ENCODE measurements around the gene BCAS3.
A peak's percentile ranks its signal among the peaks of the same experiment; 100 is the strongest.

The BCAS3 gene

DNA sequence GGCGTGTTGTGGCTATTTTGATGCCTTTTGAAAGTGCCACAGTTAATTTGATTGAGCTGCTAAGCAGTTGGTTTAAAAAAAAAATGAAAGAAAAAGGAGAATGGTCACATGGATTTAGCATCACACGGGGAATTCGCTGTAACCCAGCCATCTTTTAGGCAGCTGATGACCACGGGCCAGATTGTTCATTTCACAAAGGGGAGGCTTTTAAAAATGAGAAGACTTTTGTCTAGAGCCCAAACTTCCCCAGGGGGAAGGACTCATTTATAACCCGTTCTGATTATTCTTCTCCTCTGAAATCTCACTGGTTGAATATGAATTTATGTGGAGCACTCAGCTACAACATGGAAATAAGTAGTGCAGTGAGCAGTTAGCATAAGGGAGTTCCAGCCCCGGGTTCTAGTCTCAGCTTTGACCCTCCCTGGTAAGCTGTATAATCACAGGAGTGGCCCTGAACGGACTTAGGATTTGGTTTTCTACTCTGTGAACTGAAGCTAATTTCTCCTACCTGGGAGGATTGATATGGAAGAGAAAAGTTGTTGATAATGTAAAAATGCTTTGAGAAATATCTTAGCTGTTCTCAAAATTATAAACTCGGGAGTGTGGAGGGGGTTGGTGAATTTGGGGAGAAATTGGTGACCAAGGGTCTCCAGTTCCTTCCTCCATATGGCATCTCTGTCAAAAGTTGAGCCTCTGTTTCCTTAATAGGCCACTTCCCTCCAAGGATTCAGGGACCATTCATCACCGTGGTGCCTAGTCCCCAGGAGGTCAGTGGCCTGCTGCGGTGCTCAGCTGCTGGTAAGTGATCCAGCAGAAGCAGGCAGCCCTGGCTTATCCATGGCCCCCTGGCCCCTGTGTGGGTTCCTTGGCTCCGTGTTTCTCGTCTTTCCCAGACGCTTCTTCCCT, 645.6 kb downstream of the BCAS3 start:
- TF ChIP-seq, protein P1, sequence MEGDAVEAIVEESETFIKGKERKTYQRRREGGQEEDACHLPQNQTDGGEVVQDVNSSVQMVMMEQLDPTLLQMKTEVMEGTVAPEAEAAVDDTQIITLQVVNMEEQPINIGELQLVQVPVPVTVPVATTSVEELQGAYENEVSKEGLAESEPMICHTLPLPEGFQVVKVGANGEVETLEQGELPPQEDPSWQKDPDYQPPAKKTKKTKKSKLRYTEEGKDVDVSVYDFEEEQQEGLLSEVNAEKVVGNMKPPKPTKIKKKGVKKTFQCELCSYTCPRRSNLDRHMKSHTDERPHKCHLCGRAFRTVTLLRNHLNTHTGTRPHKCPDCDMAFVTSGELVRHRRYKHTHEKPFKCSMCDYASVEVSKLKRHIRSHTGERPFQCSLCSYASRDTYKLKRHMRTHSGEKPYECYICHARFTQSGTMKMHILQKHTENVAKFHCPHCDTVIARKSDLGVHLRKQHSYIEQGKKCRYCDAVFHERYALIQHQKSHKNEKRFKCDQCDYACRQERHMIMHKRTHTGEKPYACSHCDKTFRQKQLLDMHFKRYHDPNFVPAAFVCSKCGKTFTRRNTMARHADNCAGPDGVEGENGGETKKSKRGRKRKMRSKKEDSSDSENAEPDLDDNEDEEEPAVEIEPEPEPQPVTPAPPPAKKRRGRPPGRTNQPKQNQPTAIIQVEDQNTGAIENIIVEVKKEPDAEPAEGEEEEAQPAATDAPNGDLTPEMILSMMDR (IDR thresholded peaks at IDR 0.05; ENCODE audit: low read depth, low read length): no peak
- Histone ChIP-seq H3K4me1 (peaks cover 21% of the 10 kb centered on the region), H3K4me3 (ENCODE audit: low read depth, low read length) (no peak overlapping the region), H3K9me3 (no peaks in the 10 kb centered on the region), H3K27me3 (no peaks in the 10 kb centered on the region), H3K36me3 (no peaks in the 10 kb centered on the region)
- no peak for DNase-seq

DNA sequence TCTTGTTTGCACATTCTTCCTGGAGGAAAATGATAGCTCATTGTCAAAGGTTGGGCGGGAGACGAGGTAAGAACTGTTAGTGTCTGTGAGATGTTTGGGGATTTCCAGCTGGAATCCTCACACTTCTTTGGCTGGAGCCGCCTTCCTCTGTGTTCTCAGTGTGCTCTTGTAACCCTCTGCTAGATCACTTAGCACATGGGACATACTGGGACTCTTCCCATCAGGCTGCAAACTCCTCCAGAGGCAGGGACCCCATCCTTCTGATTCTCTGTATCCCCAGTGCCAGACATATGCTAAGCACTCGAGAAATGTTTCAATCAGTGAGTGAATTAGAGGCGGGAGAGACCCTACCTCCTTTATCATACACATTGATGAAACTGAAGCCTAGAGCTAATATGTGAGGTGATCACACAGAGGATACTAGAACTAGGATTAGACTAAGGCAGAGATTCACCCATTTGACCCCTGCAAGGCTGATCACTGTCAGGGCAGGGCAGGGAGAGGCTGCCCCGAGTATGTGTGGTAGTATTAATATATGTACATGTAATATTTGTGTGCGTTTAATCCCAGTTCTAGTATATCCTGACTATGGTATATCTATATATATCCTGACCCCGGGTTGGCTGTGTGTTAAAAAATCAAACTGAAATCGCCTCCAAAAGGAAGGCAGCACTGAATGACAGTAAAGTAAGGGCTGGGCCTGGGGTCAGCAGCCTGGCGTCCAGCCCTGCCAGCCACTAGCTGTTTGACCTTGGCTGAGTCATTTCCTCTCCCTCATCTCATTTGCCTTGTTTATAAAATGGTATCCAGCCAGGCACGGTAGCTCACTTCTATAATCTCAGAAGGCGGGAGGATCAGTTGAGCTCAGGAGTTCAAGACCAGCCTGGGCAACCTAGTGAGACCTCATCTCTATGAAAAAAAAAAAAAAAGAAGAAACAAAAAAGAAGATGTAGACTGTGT, 646.5 kb downstream of the BCAS3 start:
- Histone ChIP-seq H3K27me3 (no peaks in the 10 kb centered on the region), H3K4me1 (peaks cover 21% of the 10 kb centered on the region), H3K4me3 (ENCODE audit: low read depth, low read length) (no peak overlapping the region), H3K36me3 (no peaks in the 10 kb centered on the region), H3K9me3 (no peaks in the 10 kb centered on the region)
- TF ChIP-seq, protein P1 (IDR thresholded peaks at IDR 0.05; ENCODE audit: low read depth, low read length): no peak
- DNase-seq: no peak

DNA sequence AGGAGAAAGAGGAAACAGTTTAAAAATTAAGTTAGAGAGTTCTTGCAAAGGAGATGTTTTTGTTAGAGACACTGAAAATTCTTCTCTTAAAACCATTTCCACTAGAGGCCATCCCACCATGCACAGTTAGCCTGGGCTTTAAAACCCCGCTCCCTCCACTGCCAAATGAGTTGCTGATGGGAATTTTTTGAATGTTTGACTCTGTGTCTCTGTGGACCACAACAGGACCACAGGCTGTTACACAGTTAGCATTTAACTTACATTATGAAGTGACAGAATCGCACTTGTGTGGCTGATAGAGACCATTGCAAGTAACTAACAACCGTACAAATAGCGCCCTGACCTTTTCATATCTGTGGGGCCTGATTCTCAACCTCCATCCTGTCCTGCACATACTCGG, 647.3 kb downstream of the BCAS3 start:
- Histone ChIP-seq H3K4me3 (ENCODE audit: low read depth, low read length) (peak overlapping the region; percentile 2; the same call in 1 of the 2 replicates), H3K4me1 (peaks cover 21% of the 10 kb centered on the region), H3K36me3 (no peaks in the 10 kb centered on the region), H3K27me3 (no peaks in the 10 kb centered on the region), H3K9me3 (no peaks in the 10 kb centered on the region)
- no peak for DNase-seq
- TF ChIP-seq, protein P1 (IDR thresholded peaks at IDR 0.05; ENCODE audit: low read depth, low read length): no peak

DNA sequence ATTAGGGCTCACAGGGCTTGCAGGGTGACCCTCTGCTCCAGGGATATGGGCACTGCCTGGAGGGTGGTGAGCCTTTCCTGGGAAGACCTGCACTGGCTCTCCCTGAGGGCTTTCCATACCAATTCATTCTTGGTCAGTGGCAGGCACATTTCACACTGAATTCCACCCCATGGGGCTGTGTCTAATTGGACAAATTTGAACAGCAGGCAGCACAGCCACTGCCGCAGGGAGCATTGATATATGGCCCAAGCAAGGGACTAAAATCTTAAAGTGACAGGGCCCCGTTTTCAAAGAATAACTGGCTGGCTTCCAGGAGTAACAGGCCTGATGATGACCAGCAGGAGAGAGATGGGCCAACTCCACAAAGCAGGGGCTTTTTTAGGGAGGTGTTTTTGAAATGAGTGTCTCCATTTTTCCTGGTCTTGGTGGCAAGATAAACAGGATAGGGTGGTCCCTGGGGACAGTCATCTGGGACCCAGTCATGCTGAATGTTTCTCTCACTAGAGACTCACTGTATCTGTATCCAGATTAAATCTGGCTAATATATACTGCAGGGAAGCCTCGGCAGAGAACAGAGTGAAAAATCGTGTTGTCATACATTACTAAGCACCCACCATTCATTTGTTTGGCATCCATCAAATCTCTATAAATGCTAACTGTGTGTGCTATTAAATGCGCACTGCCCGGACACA, 647.9 kb downstream of the BCAS3 start:
- H3K36me3 ChIP-seq: no peaks in the 10 kb centered on the region
- TF ChIP-seq, protein P1 (IDR thresholded peaks at IDR 0.05; ENCODE audit: low read depth, low read length): no peak
- H3K27me3 ChIP-seq: no peaks in the 10 kb centered on the region
- peak; percentile 91 for DNase-seq
- peak overlapping the region; percentile 2; the same call in 1 of the 2 replicates for H3K4me3 ChIP-seq (ENCODE audit: low read depth, low read length)
- H3K4me1 ChIP-seq: peaks cover 21% of the 10 kb centered on the region
- H3K9me3 ChIP-seq: no peaks in the 10 kb centered on the region

DNA sequence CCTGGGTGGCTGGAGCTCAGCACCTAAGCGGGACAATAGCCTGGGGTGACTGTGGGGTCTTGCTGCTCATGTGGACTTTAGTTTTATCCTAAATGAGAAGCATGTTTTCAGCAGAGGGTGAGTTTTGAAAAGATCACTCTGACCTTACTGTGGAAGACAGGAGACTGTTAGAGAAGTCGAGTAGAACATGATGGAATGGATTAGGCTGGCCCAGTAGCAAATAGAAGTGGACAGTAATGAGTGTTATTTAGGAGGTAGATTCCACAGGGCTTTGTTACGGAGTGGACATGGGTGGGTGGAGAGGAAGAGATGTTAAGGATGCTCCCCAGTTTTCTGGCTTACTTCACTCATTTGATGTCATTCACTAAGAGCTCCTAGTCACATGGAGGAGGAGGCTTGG, 648.7 kb downstream of the BCAS3 start:
- H3K36me3 ChIP-seq: no peaks in the 10 kb centered on the region
- peaks cover 21% of the 10 kb centered on the region for H3K4me1 ChIP-seq
- TF ChIP-seq, protein P1 (IDR thresholded peaks at IDR 0.05; ENCODE audit: low read depth, low read length): no peak
- H3K4me3 ChIP-seq (ENCODE audit: low read depth, low read length): peak overlapping the region; percentile 7; the same call in 1 of the 2 replicates
- H3K9me3 ChIP-seq: no peaks in the 10 kb centered on the region
- no peaks in the 10 kb centered on the region for H3K27me3 ChIP-seq
- DNase-seq: no peak
